Transverse colon (tissue), 4 donors: ENCODE measurements around the gene REEP1. TPM values are rescaled to one million over a fixed set of nuclear protein-coding genes. Genes with fewer than 3 reads are reported as not detected.

Experiments
- DNase-seq: peaks from one replicate; pipeline ENCODE4 v3.0.0-alpha.2; 2019
- H3K27ac ChIP-seq, 4 donors: fragments of 200-600 bp; sonication (generic); 2 replicates each; pipeline ENCODE4 v1.5.1; 2016 to 2018; ENCODE audit warnings: inconsistent platforms in 4 of 4
- H3K27me3 ChIP-seq: fragments of 200-600 bp; sonication (generic); 2 replicates; pipeline ENCODE4 v1.5.1; 2017; ENCODE audit warnings: inconsistent platforms
- H3K36me3 ChIP-seq, 4 donors: fragments of 200-600 bp; sonication (generic); 2 replicates each; pipeline ENCODE4 v1.5.1; 2017 to 2019; ENCODE audit warnings: inconsistent platforms in 4 of 4
- H3K4me1 ChIP-seq, 4 donors: fragments of 200-600 bp; sonication (generic); 2 replicates each; pipeline ENCODE4 v1.5.1; 2017 to 2020; ENCODE audit warnings: inconsistent platforms in 4 of 4
- H3K4me3 ChIP-seq, 4 donors: fragments of 200-600 bp; sonication (generic); 1 replicate in 1 of 4; 2 replicates in 3 of 4; pipeline versions ENCODE4 v1.5.1 to v1.6.1; 2017 to 2019; ENCODE audit warnings: inconsistent platforms in 4 of 4
- H3K9me3 ChIP-seq, 2 donors: fragments of 200-600 bp; sonication (generic); 2 replicates each; pipeline ENCODE4 v1.5.1; 2017 to 2019; ENCODE audit warnings: inconsistent platforms in 2 of 2
- CTCF ChIP-seq, 5 experiments: fragments of 200-600 bp in 3 of 5; fragments of 450-650 bp in 2 of 5; sonication (generic) in 3 of 5; IDR thresholded peaks; 1 replicate in 2 of 5; 2 replicates in 3 of 5; pipeline ENCODE4 v1.5.1; 2016 to 2017; ENCODE audit warnings: antibody characterized with exemption in 5 of 5, inconsistent platforms in 3 of 5, mild to moderate bottlenecking in 2 of 5, moderate library complexity in 1 of 5
- EP300 ChIP-seq: sonication (generic); formaldehyde crosslinking; IDR thresholded peaks from one replicate; pipeline ENCODE4 v1.6.1; 2017; ENCODE audit warnings: antibody characterized with exemption, low read depth
- POLR2A ChIP-seq: fragments of 450-650 bp; IDR thresholded peaks from one replicate; pipeline ENCODE4 v1.6.1; 2016; ENCODE audit warnings: antibody characterized with exemption, mild to moderate bottlenecking, moderate library complexity
- POLR2AphosphoS5 ChIP-seq, 3 donors: sonication (generic); formaldehyde crosslinking; IDR thresholded peaks; one replicate each; pipeline ENCODE4 v1.6.1; 2016; ENCODE audit warnings: antibody characterized with exemption in 3 of 3
- WGBS, 2 donors: methylation state at CpG; one replicate each; pipeline ENCODE4 v1.1.5; 2018; ENCODE audit warnings: low coverage in 1 of 2; 5-methylcytosine and 5-hydroxymethylcytosine counted together
- in situ Hi-C, 4 donors: fragments of 200-750 bp; cut with MboI; loops; one replicate each; pipeline versions ENCODE4 v1.15.0 to v1.15.1; 2017; ENCODE audit warnings: low sequenced_read_pairs in 3 of 4, low pct_ligation_motif_present in 1 of 4, low pct_unique_long_range_greater_than_20kb in 1 of 4
- intact Hi-C: fragments of 100-400 bp; cut with DNase I; formaldehyde crosslinking; loops from one replicate; pipeline ENCODE4 v1.15.1; 2023; ENCODE audit warnings: low total_unique reads
- total RNA-seq, 4 donors: library from RNA; depleted of rRNA; stranded (reverse); fragments of >200 nt; gene quantifications; one replicate each; pipeline ENCODE4 v1.1.0, GENCODE V29; 2016

The REEP1 gene
- total RNA-seq, 4 donors from 2014 or later = 14.1 to 196 (median 32.3) TPM

DNA sequence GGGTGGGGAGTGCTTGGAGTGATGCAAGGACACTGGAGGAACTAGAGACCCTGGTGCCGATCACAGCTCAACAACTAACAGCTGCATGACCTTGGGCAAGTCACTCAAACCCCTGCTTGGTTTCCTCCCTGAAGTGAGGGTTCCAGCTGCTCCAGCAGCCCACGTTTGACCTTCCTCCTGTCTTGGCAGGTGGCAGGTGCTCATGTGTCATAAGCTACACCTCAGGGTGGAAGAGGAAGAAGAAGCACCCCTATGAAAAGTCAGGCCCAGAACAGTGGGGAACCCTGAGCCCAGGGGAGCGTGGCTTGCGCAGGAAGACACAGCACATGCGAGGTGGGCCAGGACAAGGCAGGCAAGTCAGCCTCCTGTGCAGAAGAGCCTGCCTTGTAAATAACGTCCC, 95.8 kb downstream of the REEP1 start:
- 80 to 88% methylated on average over 1 to 6 of the region's 6 CpGs for WGBS, 2 donors
- Histone ChIP-seq H3K27me3 (no peaks in the 10 kb centered on the region), H3K36me3 (no peaks in the 10 kb centered on the region), H3K4me1 (peaks cover 0 to 6% (median 4%) of the 10 kb centered on the region in 4 donors), H3K9me3 (no peaks in the 10 kb centered on the region), H3K27ac (no peak overlapping the region), H3K4me3 (no peak overlapping the region)
- in situ Hi-C loops (loop anchor here in 1 of 4 donors (25.0 kb wide), 1 partner anchor 121 kb away; no protein-coding TSS in a partner anchor), intact Hi-C loops (no loop called here)
- DNase-seq = no peak
- no peak for TF ChIP-seq POLR2AphosphoS5 (IDR thresholded peaks at IDR 0.05)
- no peak for TF ChIP-seq POLR2A
- TF ChIP-seq EP300 = no peak
- no peak for TF ChIP-seq CTCF (IDR thresholded peaks at IDR 0.05)

DNA sequence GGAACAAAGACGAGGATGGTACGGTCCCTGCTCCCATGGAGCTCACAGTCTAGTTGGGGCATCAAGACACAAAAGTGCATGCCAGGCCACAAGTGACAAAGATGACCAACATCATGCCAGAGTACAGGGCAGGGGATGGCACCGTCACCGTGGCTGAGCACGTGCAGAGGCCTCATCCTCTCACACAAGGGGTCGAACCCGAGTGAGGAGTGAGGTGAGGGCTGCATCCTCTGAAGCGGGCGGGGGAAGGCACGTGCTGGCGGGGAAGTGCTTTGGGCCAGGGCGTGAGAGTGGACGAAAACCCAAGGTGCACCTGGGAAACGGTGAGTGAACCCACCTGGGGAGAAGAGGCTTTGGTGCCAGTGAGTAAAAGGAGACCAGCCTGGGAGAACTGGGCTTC, 97.2 kb downstream of the REEP1 start:
- no peaks in the 10 kb centered on the region for H3K36me3 ChIP-seq
- H3K27ac ChIP-seq = no peak overlapping the region
- intact Hi-C loops (no loop called here), in situ Hi-C loops (loop anchor here in 1 of 4 donors (25.0 kb wide), 1 partner anchor 122 kb away; no protein-coding TSS in a partner anchor)
- TF ChIP-seq CTCF (IDR thresholded peaks at IDR 0.05) (no peak), POLR2AphosphoS5 (IDR thresholded peaks at IDR 0.05) (no peak), POLR2A (no peak)
- no peak for DNase-seq
- H3K4me3 ChIP-seq = no peak overlapping the region
- H3K9me3 ChIP-seq = no peaks in the 10 kb centered on the region
- 82 to 96% methylated on average over 7 to 14 of the region's 14 CpGs for WGBS, 2 donors
- peaks cover 0 to 6% (median 4%) of the 10 kb centered on the region in 4 donors for H3K4me1 ChIP-seq
- no peaks in the 10 kb centered on the region for H3K27me3 ChIP-seq

DNA sequence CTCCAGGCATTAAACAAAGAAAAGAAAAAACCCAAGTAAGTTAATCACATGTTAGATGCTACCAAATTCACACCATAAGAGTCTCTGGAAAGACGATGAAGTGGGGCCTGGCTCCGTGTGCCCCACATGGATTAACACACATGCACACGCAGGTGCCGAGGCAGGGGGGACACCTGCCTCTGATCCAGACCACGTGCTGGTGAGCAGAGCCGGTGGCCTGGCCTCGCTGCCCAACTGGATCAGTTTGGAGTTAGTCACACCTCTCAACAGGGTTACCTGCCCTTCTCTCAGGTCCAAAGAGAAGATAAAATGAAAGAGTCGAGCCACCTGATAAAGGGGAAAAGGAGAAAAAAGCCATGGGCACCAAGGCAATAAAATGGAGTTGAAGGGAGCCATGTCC, 97.7 kb downstream of the REEP1 start:
- no peak for TF ChIP-seq CTCF (IDR thresholded peaks at IDR 0.05)
- H3K36me3 ChIP-seq = no peaks in the 10 kb centered on the region
- no peak for DNase-seq
- in situ Hi-C loops (loop anchor here in 2 of 4 donors (10.0 to 25.0 kb wide), 2 partner anchors 115 to 123 kb away; no protein-coding TSS in a partner anchor), intact Hi-C loops (no loop called here)
- no peak overlapping the region for H3K4me3 ChIP-seq
- H3K4me1 ChIP-seq = peaks cover 0 to 6% (median 4%) of the 10 kb centered on the region in 4 donors
- no peaks in the 10 kb centered on the region for H3K27me3 ChIP-seq
- no peaks in the 10 kb centered on the region for H3K9me3 ChIP-seq
- 89 to 91% methylated on average over 8 of the region's 8 CpGs for WGBS, 2 donors
- H3K27ac ChIP-seq = no peak overlapping the region

GRCh38 chr2:86239326-86239725, 98.1 kb downstream of the REEP1 start:
- Histone ChIP-seq H3K9me3 (no peaks in the 10 kb centered on the region), H3K27ac (no peak overlapping the region), H3K36me3 (no peaks in the 10 kb centered on the region), H3K4me3 (no peak overlapping the region), H3K4me1 (peaks cover 0 to 6% (median 4%) of the 10 kb centered on the region in 4 donors), H3K27me3 (no peaks in the 10 kb centered on the region)
- 86 to 90% methylated on average over 4 of the region's 4 CpGs for WGBS, 2 donors
- TF ChIP-seq CTCF (IDR thresholded peaks at IDR 0.05) (no peak), POLR2A (no peak)
- intact Hi-C loops (no loop called here), in situ Hi-C loops (loop anchor here in 2 of 4 donors (10.0 to 25.0 kb wide), 2 partner anchors 115 to 123 kb away; no protein-coding TSS in a partner anchor)
- no peak for DNase-seq
